Mucosa of stomach (tissue), 1 donor: ENCODE measurements around the gene CALHM2.

Experiments used
- H3K27me3 ChIP-seq: one replicate; pipeline ENCODE4 v1.7.0; 2013; ENCODE audit warnings: mild to moderate bottlenecking, low read length; ENCODE audit not compliant: control insufficient read depth, insufficient read depth
- H3K36me3 ChIP-seq: one replicate; pipeline ENCODE4 v1.7.0; 2013; ENCODE audit warnings: low read length; ENCODE audit not compliant: control insufficient read depth, insufficient read depth
- H3K4me1 ChIP-seq: one replicate; pipeline ENCODE4 v1.7.0; 2013; ENCODE audit warnings: mild to moderate bottlenecking, low read length; ENCODE audit not compliant: control insufficient read depth, insufficient read depth
- H3K4me3 ChIP-seq: one replicate; pipeline ENCODE4 v1.7.0; 2013; ENCODE audit warnings: low read length
- H3K9ac ChIP-seq: one replicate; pipeline ENCODE4 v1.7.0; 2013; ENCODE audit warnings: mild to moderate bottlenecking, low read length, moderate library complexity
- H3K9me3 ChIP-seq: one replicate; pipeline ENCODE4 v1.7.0; 2013; ENCODE audit warnings: mild to moderate bottlenecking, low read length, moderate library complexity; ENCODE audit not compliant: control insufficient read depth
- donor health status: Pancreatic carcinoma.

The CALHM2 gene

DNA sequence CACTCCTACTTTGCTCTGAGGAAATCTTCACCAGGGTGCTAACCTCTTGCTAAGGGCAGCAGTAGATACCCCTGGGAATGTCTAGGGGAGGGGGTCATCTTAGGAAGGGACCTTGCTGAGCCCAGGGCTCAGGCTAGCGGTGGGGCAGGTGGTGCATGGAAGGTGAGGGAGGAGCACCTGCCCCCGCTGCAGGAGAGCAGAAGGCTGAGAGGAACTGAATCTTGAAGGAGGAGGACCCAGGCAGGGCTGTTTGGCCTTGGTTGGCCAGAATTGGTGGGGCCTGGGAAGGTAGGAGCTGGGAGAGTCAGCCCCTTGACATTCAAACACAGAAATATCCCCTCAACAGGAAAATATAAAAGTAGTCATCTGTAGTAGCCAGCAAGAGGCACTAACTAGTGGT, 19.8 kb upstream of the CALHM2 start:
- H3K9ac ChIP-seq, result no peak overlapping the region
- no peaks in the 10 kb centered on the region for H3K36me3 ChIP-seq
- no peaks in the 10 kb centered on the region for H3K27me3 ChIP-seq
- peaks cover 10% of the 10 kb centered on the region for H3K4me1 ChIP-seq
- H3K4me3 ChIP-seq, result no peak overlapping the region
- H3K9me3 ChIP-seq, result no peaks in the 10 kb centered on the region

GRCh38 chr10:103470761-103471653, 18.8 kb upstream of the CALHM2 start:
- Histone ChIP-seq H3K9me3 (no peaks in the 10 kb centered on the region), H3K9ac (no peak overlapping the region), H3K4me1 (peaks cover 10% of the 10 kb centered on the region), H3K27me3 (no peaks in the 10 kb centered on the region), H3K36me3 (no peaks in the 10 kb centered on the region), H3K4me3 (no peak overlapping the region)

GRCh38 chr10:103469201-103469600, 17.0 kb upstream of the CALHM2 start:
- Histone ChIP-seq H3K4me1 (peaks cover 10% of the 10 kb centered on the region), H3K36me3 (no peaks in the 10 kb centered on the region), H3K9me3 (no peaks in the 10 kb centered on the region), H3K27me3 (no peaks in the 10 kb centered on the region), H3K9ac (no peak overlapping the region), H3K4me3 (no peak overlapping the region)

DNA sequence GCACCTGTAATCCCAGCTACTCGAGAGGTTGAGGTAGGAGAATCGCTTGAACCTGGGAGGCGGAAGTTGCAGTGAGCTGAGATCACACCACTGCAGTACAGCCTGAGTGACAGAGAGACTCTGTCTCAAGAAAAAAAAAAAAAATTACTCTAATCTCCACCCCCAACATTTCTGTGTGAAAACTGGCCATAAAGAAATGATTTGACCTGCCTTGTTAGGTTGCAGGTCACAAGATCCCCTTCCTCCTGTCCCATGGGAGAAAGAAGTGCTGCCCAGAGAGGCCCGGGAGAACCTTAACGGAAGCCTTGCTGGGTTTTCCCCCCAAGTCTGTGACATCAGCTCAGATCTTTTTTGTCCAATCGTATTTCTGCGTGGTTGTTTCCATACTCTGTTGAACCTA, 15.2 kb upstream of the CALHM2 start:
- H3K9ac ChIP-seq, result no peak overlapping the region
- H3K36me3 ChIP-seq, result no peaks in the 10 kb centered on the region
- no peaks in the 10 kb centered on the region for H3K9me3 ChIP-seq
- peaks cover 10% of the 10 kb centered on the region for H3K4me1 ChIP-seq
- H3K27me3 ChIP-seq, result no peaks in the 10 kb centered on the region
- H3K4me3 ChIP-seq, result no peak overlapping the region

DNA sequence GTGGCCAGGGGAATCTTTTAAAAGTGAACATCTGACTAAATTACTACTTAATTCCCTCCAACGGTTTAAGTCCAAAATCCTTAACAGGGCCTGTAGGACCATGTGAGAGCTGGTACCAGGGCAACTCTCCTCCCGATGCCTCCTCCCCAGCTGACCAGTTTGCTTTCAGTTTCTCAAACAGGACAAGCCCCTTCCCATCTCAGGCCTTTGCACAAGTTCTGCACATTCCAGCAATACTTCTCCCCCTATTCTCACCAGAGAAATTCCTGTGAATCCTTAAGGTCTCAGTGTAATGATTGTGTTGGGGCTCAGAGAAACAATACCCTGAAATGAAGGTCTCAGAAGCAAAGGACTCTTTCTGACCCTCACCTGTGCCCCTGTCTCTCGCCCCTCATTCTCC, 14.6 kb upstream of the CALHM2 start:
- no peak overlapping the region for H3K9ac ChIP-seq
- no peaks in the 10 kb centered on the region for H3K27me3 ChIP-seq
- H3K9me3 ChIP-seq, result no peaks in the 10 kb centered on the region
- no peak overlapping the region for H3K4me3 ChIP-seq
- peaks cover 7% of the 10 kb centered on the region for H3K4me1 ChIP-seq
- H3K36me3 ChIP-seq, result no peaks in the 10 kb centered on the region

DNA sequence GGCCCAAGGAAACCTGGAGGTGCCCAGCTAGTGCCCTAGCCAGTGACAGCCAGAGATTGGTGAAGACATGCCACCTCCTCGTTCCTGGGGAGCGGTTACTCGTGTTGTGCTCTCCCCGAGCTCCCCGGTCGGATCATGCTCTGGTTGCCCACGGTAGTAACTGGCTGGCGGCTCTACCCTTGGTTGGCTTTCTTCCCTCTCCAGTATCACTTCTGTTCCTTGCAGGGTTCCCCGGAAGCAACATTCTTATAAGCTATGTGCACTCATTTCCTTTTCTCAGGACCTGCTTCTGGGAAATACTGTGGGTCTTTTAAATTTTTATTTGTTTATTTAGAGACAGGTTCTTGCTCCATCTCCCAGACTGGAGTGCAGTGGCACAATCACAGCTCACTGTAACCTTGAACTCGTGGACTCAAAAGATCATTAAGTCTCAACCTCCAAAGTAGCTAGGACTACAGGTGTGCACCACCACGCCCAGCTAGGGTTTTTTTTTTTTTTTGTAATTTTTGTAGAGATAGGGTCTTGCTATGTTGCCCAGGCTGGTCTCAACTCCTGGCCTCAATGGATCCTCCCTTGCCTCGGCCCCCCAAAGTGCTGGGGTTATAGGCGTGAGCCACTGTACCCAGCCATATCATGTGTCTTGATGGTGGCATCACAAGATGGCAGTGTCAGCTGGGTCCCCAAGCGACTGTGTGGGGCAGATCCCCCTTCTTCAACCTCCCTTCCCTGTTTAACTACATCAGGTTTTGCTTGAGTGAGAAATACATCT, 13.4 kb upstream of the CALHM2 start:
- no peak overlapping the region for H3K4me3 ChIP-seq
- H3K9ac ChIP-seq, result no peak overlapping the region
- H3K9me3 ChIP-seq, result no peaks in the 10 kb centered on the region
- H3K27me3 ChIP-seq, result no peaks in the 10 kb centered on the region
- no peaks in the 10 kb centered on the region for H3K4me1 ChIP-seq
- H3K36me3 ChIP-seq, result no peaks in the 10 kb centered on the region

DNA sequence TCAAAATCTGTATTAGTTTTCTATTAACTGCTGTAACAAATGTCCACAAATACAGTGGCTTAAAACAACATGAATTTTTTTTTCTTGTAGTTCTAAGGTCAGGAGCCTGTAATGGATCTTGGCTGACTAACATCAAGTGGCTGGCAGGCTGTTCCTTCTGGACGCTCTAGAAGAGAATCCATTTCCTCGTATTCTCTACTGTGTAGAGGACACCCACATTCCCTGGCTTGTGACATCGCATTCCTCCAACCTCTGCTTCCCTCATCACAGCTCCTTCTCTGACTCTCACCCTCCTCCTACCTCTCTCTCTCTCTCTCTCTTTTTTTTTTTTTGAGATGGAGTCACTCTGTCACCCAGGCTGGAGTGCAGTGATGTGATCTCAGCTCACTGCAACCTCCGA, 11.3 kb upstream of the CALHM2 start:
- H3K27me3 ChIP-seq, result no peaks in the 10 kb centered on the region
- no peaks in the 10 kb centered on the region for H3K9me3 ChIP-seq
- H3K9ac ChIP-seq, result no peak overlapping the region
- H3K4me1 ChIP-seq, result no peaks in the 10 kb centered on the region
- no peaks in the 10 kb centered on the region for H3K36me3 ChIP-seq
- H3K4me3 ChIP-seq, result no peak overlapping the region

GRCh38 chr10:103459615-103460014, 7.4 kb upstream of the CALHM2 start:
- no peak overlapping the region for H3K9ac ChIP-seq
- no peaks in the 10 kb centered on the region for H3K9me3 ChIP-seq
- no peaks in the 10 kb centered on the region for H3K36me3 ChIP-seq
- no peak overlapping the region for H3K4me3 ChIP-seq
- H3K4me1 ChIP-seq, result no peaks in the 10 kb centered on the region
- H3K27me3 ChIP-seq, result no peaks in the 10 kb centered on the region

GRCh38 chr10:103458720-103459119, 6.5 kb upstream of the CALHM2 start, which contains the start of gene CALHM1:
TSS of gene CALHM1 (minus strand) at chr10:103458900. CDS start at chr10:103458751, 149 bp downstream.
- no peaks in the 10 kb centered on the region for H3K27me3 ChIP-seq
- H3K9me3 ChIP-seq, result no peaks in the 10 kb centered on the region
- no peaks in the 10 kb centered on the region for H3K4me1 ChIP-seq
- H3K4me3 ChIP-seq, result no peak within 1 kb of the TSS
- H3K36me3 ChIP-seq, result no peaks in the 10 kb centered on the region
- no peak within 1 kb of the TSS for H3K9ac ChIP-seq

DNA sequence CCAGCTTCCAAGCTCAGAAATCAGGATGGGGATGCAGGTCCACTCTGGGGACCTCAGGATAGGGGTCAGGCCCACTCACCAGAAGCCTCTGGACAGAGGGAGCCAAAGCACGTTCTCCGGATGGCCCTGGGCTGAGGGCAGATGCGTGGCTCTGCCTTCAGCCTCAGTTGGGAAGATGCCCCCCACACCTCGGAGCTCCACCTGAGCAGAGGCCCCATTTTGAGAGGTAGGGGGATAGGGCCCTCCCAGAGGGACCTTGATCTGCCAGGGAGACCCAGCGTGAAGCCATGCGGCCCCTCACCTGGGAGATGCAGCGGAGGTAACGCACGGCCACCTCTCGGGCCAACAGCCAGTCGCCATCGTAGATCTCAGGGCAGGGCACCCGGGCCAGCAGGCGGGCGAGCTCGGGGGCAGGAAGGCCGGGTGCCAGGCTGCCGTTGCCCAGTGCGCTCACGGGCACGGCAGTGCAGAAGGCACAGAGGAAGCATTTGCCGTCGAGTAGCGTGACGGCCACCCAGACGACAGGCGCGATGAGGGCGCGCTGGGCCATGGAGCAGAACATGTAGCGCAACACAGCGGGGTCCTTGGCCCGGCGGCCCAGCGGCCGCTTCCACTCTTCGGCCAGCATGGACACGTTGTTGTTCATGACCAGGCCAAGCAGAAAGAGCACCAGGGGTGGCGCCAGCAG, 5.9 kb upstream of the CALHM2 start:
- no peak overlapping the region for H3K4me3 ChIP-seq
- H3K9me3 ChIP-seq, result no peaks in the 10 kb centered on the region
- no peaks in the 10 kb centered on the region for H3K36me3 ChIP-seq
- H3K27me3 ChIP-seq, result no peaks in the 10 kb centered on the region
- no peak overlapping the region for H3K9ac ChIP-seq
- no peaks in the 10 kb centered on the region for H3K4me1 ChIP-seq

GRCh38 chr10:103457176-103457712, 5.1 kb upstream of the CALHM2 start:
- peaks cover 4% of the 10 kb centered on the region for H3K4me1 ChIP-seq

More at GRCh38 chr10:103457176-103457712, 5.1 kb upstream of the CALHM2 start:
- Histone ChIP-seq H3K27me3 (no peaks in the 10 kb centered on the region), H3K4me3 (no peak overlapping the region), H3K36me3 (no peaks in the 10 kb centered on the region), H3K9ac (no peak overlapping the region), H3K9me3 (no peaks in the 10 kb centered on the region)
